GM06990 (cell line): ENCODE results near the gene NUMA1.
A peak's percentile ranks its signal among the peaks of the same experiment; 100 is the strongest.

Experiments used
- DNase-seq: peaks from one replicate; pipeline ENCODE4 v3.0.0-alpha.2; 2011; ENCODE audit not compliant: insufficient read length; ENCODE audit errors: extremely low read depth
- H3K27me3 ChIP-seq: replicated peaks from 2 replicates; pipeline ENCODE4 v1.6.0; 2011; ENCODE audit warnings: low read length; ENCODE audit not compliant: control insufficient read depth, insufficient read depth
- H3K36me3 ChIP-seq: 2 replicates; pipeline ENCODE4 v1.5.1; 2011; ENCODE audit warnings: low read length; ENCODE audit not compliant: control insufficient read depth, insufficient read depth
- H3K4me3 ChIP-seq: replicated peaks from 2 replicates; pipeline ENCODE4 v1.5.1; 2011; ENCODE audit warnings: low read depth, mild to moderate bottlenecking, control low read depth, low read length
- CTCF ChIP-seq: IDR thresholded peaks from 2 replicates; pipeline ENCODE4 v1.5.1; 2011; ENCODE audit warnings: low read length, control low read depth, mild to moderate bottlenecking, inconsistent platforms; ENCODE audit not compliant: insufficient read depth, poor library complexity, severe bottlenecking

Gene NUMA1

GRCh38 chr11:72112978-72113808 lies 32.9 kb upstream of the NUMA1 start:
- Histone ChIP-seq H3K36me3 (peaks cover 6% of the 10 kb centered on the region), H3K27me3 (no peaks in the 10 kb centered on the region), H3K4me3 (peak overlapping the region; percentile 83)
- DNase-seq: no peak
- no peak for TF ChIP-seq CTCF

DNA sequence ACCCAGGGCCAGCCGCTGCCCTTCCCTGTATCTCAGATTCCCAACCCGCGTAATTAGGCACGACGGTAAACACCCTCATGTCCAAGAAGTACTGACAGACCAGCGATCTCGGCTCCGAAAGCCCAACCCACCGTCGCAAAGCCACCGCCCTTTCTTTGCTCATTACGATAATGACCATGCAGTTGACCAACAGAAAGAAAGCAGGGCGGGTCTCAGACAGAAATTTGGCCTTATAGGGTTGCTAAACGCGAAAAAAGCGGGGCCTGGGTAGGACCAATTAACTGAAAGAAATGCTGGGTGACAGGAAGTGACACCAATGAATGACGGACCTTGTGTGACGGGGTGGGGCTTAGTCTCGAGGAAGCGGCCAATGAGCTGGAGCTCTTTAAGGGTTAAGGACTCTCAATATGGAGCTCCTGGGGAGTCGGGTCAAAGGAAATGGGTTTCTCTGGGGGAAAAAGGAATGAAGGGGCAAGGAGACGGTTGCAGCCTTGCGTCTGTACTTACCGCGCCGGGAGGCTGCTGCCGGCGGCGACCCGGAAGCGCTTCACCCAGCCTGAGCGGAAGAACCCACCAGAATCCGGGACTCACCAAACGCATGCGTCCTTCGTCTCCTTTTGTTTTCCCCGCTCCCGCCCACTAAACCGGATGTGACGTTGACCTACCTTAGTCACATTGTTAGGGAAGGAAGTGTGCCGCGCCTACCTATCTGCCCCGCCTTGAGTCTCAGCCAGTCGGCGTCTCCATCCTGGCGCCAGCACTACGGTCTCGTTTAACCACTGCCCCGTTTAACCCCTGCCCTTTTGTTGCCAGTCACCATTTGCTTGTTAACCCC lies 32.0 kb upstream of the NUMA1 start, which contains the start of gene ANAPC15:
Gene ANAPC15 (minus strand): TSS at position 553 of the 835 bp plus-strand sequence. CDS start 1,419 bp downstream, outside the sequence.
- peak; percentile 95 for DNase-seq
- Histone ChIP-seq H3K27me3 (no peaks in the 10 kb centered on the region), H3K36me3 (peaks cover 6% of the 10 kb centered on the region), H3K4me3 (peak within 1 kb of the TSS; percentile 83)
- no peak for TF ChIP-seq CTCF

DNA sequence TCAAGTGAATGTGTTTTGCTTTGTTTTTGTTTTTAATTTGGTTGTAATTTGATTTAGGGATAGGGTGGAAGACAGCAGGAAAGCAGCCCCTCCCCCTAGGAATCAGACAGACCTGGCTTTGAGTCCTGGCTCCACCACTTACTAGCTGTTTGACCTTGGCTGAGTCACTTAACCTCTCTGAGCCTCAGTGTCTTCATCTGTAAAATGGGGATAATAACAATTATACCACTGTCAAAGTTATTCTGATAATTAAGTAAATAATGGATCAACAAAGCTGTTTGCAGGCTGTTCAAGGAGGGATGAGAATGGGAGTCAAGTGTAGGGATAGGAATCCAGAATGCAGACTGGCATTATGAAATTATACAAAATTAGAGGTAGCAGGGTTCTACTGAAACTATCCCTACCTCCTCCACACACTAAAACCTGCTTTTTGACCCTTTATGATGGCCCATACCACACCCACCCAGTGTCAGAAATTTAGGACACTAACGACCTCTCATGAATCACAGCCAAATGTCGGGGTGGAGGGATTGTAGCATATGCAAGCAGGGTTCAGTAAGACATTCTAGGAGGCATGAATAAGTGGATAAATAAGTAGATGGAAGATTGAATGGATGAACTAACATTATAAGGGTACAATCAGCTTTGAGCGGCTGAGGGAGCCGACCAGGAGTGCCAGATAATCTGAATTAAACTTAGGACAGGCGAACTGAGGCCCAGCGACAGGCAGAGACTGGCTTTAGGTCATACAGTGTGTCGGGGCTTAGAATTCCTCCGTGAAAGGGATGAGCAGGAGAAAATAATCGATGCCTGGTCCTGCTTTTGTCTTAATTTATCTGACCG lies 31.2 kb upstream of the NUMA1 start:
- DNase-seq: no peak
- Histone ChIP-seq H3K27me3 (no peaks in the 10 kb centered on the region), H3K36me3 (peaks cover 6% of the 10 kb centered on the region), H3K4me3 (peak overlapping the region; percentile 83)
- TF ChIP-seq CTCF: no peak

DNA sequence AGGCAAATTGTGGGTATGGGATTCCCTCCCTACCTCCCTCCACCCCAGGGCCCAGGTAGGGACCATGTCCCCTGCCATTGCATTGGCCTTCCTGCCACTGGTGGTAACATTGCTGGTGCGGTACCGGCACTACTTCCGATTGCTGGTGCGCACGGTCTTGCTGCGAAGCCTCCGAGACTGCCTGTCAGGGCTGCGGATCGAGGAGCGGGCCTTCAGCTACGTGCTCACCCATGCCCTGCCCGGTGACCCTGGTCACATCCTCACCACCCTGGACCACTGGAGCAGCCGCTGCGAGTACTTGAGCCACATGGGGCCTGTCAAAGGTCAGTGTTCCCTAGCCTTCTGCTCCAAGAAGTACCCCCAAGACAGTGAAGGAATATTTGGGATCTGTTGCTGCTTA lies 25.5 kb upstream of the NUMA1 start, which contains the start of gene TOMT:
Gene TOMT (plus strand): TSS at position 37 of the 400 bp plus-strand sequence. CDS start 28 bp downstream, at position 65.
- no peak for DNase-seq
- no peaks in the 10 kb centered on the region for H3K27me3 ChIP-seq
- H3K4me3 ChIP-seq: no peak within 1 kb of the TSS
- peaks cover 6% of the 10 kb centered on the region for H3K36me3 ChIP-seq
- no peak for TF ChIP-seq CTCF

- Histone ChIP-seq H3K4me3 (peak overlapping the region; percentile 29), H3K27me3 (no peaks in the 10 kb centered on the region), H3K36me3 (peaks cover 9% of the 10 kb centered on the region)
- DNase-seq: no peak
- no peak for TF ChIP-seq CTCF
These were observed 23.4 kb upstream of the NUMA1 start for GRCh38 chr11:72103754-72104167.
